AG09309 (cell line): ENCODE measurements around the gene NPFF.

Experiments used
- DNase-seq: peaks from one replicate; pipeline ENCODE4 v3.0.0-alpha.2; 2010; ENCODE audit warnings: low read depth
- H3K4me3 ChIP-seq: 2 replicates; pipeline ENCODE4 v1.5.1; 2011; ENCODE audit warnings: mild to moderate bottlenecking, low read depth, low read length, moderate library complexity; ENCODE audit not compliant: control insufficient read depth
- TF ChIP-seq, protein P1 (sequence below): IDR thresholded peaks from 2 replicates; pipeline ENCODE4 v1.5.1; 2011; ENCODE audit warnings: mild to moderate bottlenecking, low read depth, low read length, inconsistent platforms; ENCODE audit not compliant: insufficient read depth, control insufficient read depth; ENCODE audit errors: missing control alignments

NPFF gene

DNA sequence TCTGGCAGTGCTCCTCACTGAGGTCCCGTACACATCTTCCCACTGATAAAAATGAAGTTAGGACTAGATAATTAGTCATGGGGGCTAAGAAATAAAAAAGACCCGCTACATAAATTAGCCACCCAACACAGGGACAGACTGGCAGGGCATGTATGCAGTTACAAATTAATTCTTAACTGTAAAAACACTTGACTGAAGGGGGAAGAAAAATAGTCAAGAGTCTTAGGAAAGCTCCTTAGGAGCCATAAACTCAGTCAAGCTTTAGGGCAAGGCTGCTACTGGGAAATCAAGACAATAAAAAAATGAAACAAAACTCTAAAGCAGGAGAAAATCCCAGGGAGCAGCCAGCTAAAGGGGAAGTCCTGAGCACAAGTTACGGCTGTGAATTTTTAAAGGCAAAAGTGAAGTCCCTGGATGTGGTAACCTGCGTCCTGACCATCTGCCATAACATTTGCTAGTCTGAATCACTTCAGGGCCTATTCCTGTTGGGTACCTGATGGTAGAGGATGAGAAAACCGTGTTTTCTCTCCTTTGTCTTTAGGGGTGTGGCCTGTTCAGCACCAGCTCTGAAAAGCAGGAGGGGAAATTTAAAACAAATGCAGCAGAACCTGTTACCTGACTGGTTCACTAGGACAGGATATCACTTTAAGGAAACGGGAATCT lies 7.5 kb upstream of the NPFF start:
- TF ChIP-seq, protein P1, sequence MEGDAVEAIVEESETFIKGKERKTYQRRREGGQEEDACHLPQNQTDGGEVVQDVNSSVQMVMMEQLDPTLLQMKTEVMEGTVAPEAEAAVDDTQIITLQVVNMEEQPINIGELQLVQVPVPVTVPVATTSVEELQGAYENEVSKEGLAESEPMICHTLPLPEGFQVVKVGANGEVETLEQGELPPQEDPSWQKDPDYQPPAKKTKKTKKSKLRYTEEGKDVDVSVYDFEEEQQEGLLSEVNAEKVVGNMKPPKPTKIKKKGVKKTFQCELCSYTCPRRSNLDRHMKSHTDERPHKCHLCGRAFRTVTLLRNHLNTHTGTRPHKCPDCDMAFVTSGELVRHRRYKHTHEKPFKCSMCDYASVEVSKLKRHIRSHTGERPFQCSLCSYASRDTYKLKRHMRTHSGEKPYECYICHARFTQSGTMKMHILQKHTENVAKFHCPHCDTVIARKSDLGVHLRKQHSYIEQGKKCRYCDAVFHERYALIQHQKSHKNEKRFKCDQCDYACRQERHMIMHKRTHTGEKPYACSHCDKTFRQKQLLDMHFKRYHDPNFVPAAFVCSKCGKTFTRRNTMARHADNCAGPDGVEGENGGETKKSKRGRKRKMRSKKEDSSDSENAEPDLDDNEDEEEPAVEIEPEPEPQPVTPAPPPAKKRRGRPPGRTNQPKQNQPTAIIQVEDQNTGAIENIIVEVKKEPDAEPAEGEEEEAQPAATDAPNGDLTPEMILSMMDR, result no peak
- no peak for DNase-seq
- no peak overlapping the region for H3K4me3 ChIP-seq

DNA sequence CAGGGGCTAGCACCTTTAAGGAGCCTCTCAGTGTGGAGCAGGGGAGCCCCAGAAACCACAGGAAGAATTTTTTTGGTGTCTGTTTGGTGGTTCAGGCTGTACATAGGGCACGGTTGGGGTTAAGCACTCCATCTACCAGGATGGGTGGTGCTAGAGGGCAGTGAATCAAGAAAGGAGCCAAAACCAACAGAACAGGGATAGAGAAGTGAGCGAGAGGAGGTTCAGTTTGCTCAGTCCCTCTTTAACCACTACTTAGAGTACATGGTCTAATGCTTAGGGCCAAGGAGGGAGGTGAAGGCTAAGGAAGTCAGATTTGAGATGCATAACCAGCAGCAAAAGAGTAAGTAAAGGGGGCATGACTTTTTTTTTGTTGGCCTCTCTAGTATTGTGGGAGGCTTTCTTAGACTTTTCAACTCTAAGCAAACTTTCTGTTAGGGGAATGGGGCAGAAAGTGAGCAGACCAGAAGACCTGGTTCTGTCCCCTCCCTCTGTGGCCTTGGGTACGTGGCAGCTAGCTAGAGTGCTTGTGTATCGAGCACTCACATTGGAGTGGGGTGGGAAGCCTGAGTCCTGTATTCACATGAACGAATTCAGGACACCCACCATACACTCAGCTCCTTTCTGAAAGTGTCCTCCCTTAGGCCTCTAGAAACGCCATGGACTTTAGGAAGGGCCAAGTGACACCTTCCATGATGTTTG lies 6.6 kb upstream of the NPFF start:
- H3K4me3 ChIP-seq, result no peak overlapping the region
- no peak for DNase-seq
- TF ChIP-seq, protein P1, result no peak

DNA sequence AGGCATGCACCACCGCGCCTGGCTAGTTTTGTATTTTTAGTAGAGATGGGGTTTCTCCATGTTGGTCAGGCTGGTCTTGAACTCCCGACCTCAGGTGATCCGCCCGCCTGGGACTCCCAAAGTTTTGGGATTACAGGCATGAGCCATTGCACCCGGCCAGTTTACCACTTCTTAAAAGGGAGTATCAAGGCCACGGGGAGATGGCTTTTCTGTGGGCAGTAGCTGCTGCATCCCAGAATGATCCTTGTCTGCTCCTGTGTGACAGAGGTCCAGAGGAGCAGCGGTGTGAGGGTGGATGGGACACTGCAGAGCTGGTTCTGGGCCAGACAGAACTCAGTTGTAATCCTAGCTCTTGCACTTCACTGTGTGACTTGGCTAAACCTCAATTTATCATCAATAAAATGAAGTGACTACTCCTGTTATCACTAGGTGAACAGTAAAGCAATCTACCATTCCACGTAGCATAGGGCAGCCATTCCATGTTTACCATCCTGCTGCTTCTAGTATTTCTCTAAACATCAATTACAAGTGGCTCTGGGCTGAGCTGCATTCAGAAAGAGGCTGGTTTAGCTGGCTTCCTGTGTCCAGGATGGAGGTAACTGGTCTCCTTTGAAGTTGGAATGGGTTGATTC lies 3.0 kb upstream of the NPFF start:
- H3K4me3 ChIP-seq, result no peak overlapping the region
- no peak for DNase-seq
- TF ChIP-seq, protein P1, result no peak

DNA sequence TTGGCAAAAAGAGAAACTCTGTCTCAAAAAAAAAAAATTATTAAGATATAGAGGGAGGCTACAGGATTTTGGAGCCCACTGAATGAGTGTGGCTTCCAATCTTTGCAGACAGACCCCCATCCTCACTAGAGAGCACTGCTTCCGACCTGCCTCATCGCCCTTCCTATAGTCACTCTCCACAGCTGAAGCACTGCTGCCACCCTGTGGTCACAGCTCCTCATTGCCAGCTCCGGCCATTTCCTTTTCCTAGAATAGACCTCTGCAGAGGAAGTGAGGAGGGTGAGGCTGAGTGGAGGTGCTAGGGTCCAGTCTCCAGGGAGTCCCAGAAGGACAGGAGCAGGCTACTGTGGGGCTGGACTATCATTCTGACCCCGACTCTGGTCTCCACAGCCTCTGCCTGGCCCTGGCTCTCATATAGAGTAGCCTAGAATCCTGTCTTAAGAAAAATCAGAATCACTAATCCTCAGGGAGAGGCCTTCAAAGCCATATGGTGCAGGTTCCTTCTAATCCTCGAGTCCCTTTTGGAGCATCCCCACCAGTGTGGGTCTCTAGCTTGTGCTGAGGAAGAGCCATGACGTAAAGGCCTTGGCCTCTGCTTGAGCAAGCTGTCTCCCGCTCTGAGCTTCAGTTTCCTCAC lies 1.4 kb upstream of the NPFF start:
- H3K4me3 ChIP-seq, result no peak overlapping the region
- TF ChIP-seq, protein P1, result peak; percentile 92
- no peak for DNase-seq

DNA sequence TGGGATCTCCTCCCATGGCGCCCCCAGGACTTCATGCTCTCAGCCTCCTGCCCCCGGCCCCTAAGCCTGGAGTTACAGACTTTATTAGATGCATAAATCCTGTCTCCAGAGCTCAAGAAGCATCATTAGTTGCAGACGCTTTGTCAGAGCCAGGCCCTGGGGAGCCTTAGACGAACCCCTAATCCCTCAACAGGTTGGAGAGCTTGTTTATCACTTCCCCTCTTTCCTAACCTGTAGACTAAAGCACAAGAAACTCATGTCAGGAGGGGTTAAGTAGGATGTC lies 260 bp upstream of the NPFF start:
- TF ChIP-seq, protein P1, result no peak

DNA sequence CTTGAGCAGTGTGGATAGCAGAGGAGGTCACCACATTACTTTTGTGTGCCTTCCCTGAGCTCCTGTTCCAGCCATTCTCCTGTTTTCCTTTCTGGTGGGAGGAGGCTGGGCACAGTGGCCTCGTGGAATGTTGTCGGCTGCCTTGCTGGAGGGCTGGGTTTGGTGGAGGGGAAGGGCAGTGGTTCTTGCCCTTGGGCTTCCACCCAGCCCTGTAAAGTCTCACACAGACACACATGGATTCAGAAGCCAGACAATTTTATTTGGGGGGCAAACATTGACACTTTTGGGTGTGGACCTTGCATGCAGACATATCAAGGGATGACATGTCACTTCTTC lies 866 bp downstream of the NPFF start:
- TF ChIP-seq, protein P1, result peak; percentile 2
- H3K4me3 ChIP-seq, result no peak overlapping the region
- DNase-seq, result no peak

More for the DNA sequence above, 260 bp upstream of the NPFF start:
- DNase-seq, result no peak
- no peak overlapping the region for H3K4me3 ChIP-seq
